ENCODE results near the gene COBL.

Gene COBL

GRCh38 chr7:51259766-51260165 is 56.8 kb downstream of the COBL start:
- H3K4me1 ChIP-seq (ENCODE audit: control insufficient read depth in 1 of 2, insufficient read depth in 1 of 2, low read depth in 1 of 2, low read length in 1 of 2), result no peaks in the 10 kb centered on the region
- H3K4me3 ChIP-seq (ENCODE audit: low read depth in 1 of 2, low read length in 1 of 2), result no peak overlapping the region
- TF ChIP-seq CTCF (IDR thresholded peaks at IDR 0.05), result no peak
- peaks cover 7% of the 10 kb centered on the region for H3K27me3 ChIP-seq
- no peaks in the 10 kb centered on the region for H3K36me3 ChIP-seq
- H3K27ac ChIP-seq, result no peak overlapping the region
- H3K9me3 ChIP-seq, result no peaks in the 10 kb centered on the region

GRCh38 chr7:51256916-51257315 is 59.7 kb downstream of the COBL start:
- Histone ChIP-seq H3K4me3 (ENCODE audit: low read depth in 1 of 2, low read length in 1 of 2) (no peak overlapping the region), H3K27me3 (peaks cover 7% of the 10 kb centered on the region), H3K27ac (no peak overlapping the region), H3K9me3 (no peaks in the 10 kb centered on the region), H3K36me3 (no peaks in the 10 kb centered on the region), H3K4me1 (ENCODE audit: control insufficient read depth in 1 of 2, insufficient read depth in 1 of 2, low read depth in 1 of 2, low read length in 1 of 2) (no peaks in the 10 kb centered on the region)
- no peak for TF ChIP-seq CTCF (IDR thresholded peaks at IDR 0.05)

- H3K36me3 ChIP-seq, result no peaks in the 10 kb centered on the region
- TF ChIP-seq CTCF (IDR thresholded peaks at IDR 0.05), result no peak
- H3K4me3 ChIP-seq (ENCODE audit: low read depth in 1 of 2, low read length in 1 of 2), result no peak overlapping the region
- H3K27ac ChIP-seq, result no peak overlapping the region
- H3K4me1 ChIP-seq (ENCODE audit: control insufficient read depth in 1 of 2, insufficient read depth in 1 of 2, low read depth in 1 of 2, low read length in 1 of 2), result no peaks in the 10 kb centered on the region
- H3K9me3 ChIP-seq, result no peaks in the 10 kb centered on the region
- H3K27me3 ChIP-seq, result peaks cover 7% of the 10 kb centered on the region
Observed at GRCh38 chr7:51256209-51256781, 60.3 kb downstream of the COBL start.

GRCh38 chr7:51255536-51256208 is 60.9 kb downstream of the COBL start:
- no peak overlapping the region for H3K27ac ChIP-seq
- H3K4me3 ChIP-seq (ENCODE audit: low read depth in 1 of 2, low read length in 1 of 2), result no peak overlapping the region
- TF ChIP-seq CTCF (IDR thresholded peaks at IDR 0.05), result no peak
- peaks cover 3% of the 10 kb centered on the region for H3K27me3 ChIP-seq
- H3K36me3 ChIP-seq, result no peaks in the 10 kb centered on the region
- no peaks in the 10 kb centered on the region for H3K9me3 ChIP-seq
- no peaks in the 10 kb centered on the region for H3K4me1 ChIP-seq (ENCODE audit: control insufficient read depth in 1 of 2, insufficient read depth in 1 of 2, low read depth in 1 of 2, low read length in 1 of 2)

GRCh38 chr7:51255036-51255435 is 61.6 kb downstream of the COBL start:
- Histone ChIP-seq H3K36me3 (no peaks in the 10 kb centered on the region), H3K4me3 (ENCODE audit: low read depth in 1 of 2, low read length in 1 of 2) (no peak overlapping the region), H3K27me3 (no peaks in the 10 kb centered on the region), H3K4me1 (ENCODE audit: control insufficient read depth in 1 of 2, insufficient read depth in 1 of 2, low read depth in 1 of 2, low read length in 1 of 2) (no peaks in the 10 kb centered on the region), H3K9me3 (no peaks in the 10 kb centered on the region), H3K27ac (no peak overlapping the region)
- no peak for TF ChIP-seq CTCF (IDR thresholded peaks at IDR 0.05)
